Uterus (tissue), 2 donors: ENCODE measurements around the gene ID1.

Experiments used
- POLR2A ChIP-seq, 2 donors: fragments of 450-650 bp; IDR thresholded peaks; one replicate each; pipeline ENCODE4 v1.6.1; 2016; ENCODE audit warnings: antibody characterized with exemption in 2 of 2, mild to moderate bottlenecking in 1 of 2, moderate library complexity in 1 of 2
- TF ChIP-seq, protein P1 (sequence below), 4 experiments: fragments of 200-600 bp in 2 of 4; fragments of 450-650 bp in 2 of 4; sonication (generic) in 2 of 4; IDR thresholded peaks; one replicate each; pipeline ENCODE4 v1.5.1; 2016 to 2019; ENCODE audit warnings: antibody characterized with exemption in 4 of 4, mild to moderate bottlenecking in 2 of 4, moderate library complexity in 1 of 4

- TF ChIP-seq, protein P1, sequence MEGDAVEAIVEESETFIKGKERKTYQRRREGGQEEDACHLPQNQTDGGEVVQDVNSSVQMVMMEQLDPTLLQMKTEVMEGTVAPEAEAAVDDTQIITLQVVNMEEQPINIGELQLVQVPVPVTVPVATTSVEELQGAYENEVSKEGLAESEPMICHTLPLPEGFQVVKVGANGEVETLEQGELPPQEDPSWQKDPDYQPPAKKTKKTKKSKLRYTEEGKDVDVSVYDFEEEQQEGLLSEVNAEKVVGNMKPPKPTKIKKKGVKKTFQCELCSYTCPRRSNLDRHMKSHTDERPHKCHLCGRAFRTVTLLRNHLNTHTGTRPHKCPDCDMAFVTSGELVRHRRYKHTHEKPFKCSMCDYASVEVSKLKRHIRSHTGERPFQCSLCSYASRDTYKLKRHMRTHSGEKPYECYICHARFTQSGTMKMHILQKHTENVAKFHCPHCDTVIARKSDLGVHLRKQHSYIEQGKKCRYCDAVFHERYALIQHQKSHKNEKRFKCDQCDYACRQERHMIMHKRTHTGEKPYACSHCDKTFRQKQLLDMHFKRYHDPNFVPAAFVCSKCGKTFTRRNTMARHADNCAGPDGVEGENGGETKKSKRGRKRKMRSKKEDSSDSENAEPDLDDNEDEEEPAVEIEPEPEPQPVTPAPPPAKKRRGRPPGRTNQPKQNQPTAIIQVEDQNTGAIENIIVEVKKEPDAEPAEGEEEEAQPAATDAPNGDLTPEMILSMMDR (IDR thresholded peaks at IDR 0.05) = no peak
- no peak for TF ChIP-seq POLR2A (IDR thresholded peaks at IDR 0.05)
These were observed 9.8 kb upstream of the ID1 start for GRCh38 chr20:31595380-31595653.
